ENCODE results near the gene ADAMTS2. TPM values are rescaled to one million over a fixed set of nuclear protein-coding genes. Genes with fewer than 3 reads are reported as not detected.

The ADAMTS2 gene
- total RNA-seq, 1 experiment from 2014 or later: not detected

- no peak overlapping the region for H3K4me3 Mint-ChIP-seq (ENCODE audit: low read depth, unreplicated experiment)
- intact Hi-C loops (cut with micrococcal nuclease; ENCODE audit: unreplicated experiment): no loop called here
- no peaks in the 10 kb centered on the region for H3K27me3 Mint-ChIP-seq (ENCODE audit: unreplicated experiment)
- CTCF ChIA-PET: no interaction called here
- TF ChIP-seq CTCF (IDR thresholded peaks at IDR 0.05; ENCODE audit: unreplicated experiment): no peak
- no TSS peak for BruUV-seq (replicated peaks)
- peaks cover 20% of the 10 kb centered on the region for H3K9me3 Mint-ChIP-seq (ENCODE audit: low read depth, unreplicated experiment)
- no peaks in the 10 kb centered on the region for H3K4me1 Mint-ChIP-seq (ENCODE audit: low read depth, unreplicated experiment)
- H3K27ac Mint-ChIP-seq (ENCODE audit: unreplicated experiment): no peak overlapping the region
- no peak for DNase-seq
- peaks cover 5% of the 10 kb centered on the region for H3K36me3 Mint-ChIP-seq (ENCODE audit: insufficient read depth, unreplicated experiment)
Observed at GRCh38 chr5:179316111-179316551, 29.1 kb downstream of the ADAMTS2 start.

- no peak overlapping the region for H3K27ac Mint-ChIP-seq (ENCODE audit: unreplicated experiment)
- no peak overlapping the region for H3K4me3 Mint-ChIP-seq (ENCODE audit: low read depth, unreplicated experiment)
- no peak for TF ChIP-seq CTCF (IDR thresholded peaks at IDR 0.05; ENCODE audit: unreplicated experiment)
Observed at GRCh38 chr5:179315356-179315890, 29.8 kb downstream of the ADAMTS2 start.

GRCh38 chr5:179314606-179315355 lies 30.5 kb downstream of the ADAMTS2 start:
- TF ChIP-seq CTCF (IDR thresholded peaks at IDR 0.05; ENCODE audit: unreplicated experiment): no peak
- intact Hi-C loops (cut with micrococcal nuclease; ENCODE audit: unreplicated experiment): no loop called here
- Mint-ChIP-seq H3K27me3 (ENCODE audit: unreplicated experiment) (no peaks in the 10 kb centered on the region), H3K4me3 (ENCODE audit: low read depth, unreplicated experiment) (no peak overlapping the region), H3K4me1 (ENCODE audit: low read depth, unreplicated experiment) (no peaks in the 10 kb centered on the region), H3K36me3 (ENCODE audit: insufficient read depth, unreplicated experiment) (peaks cover 4% of the 10 kb centered on the region), H3K9me3 (ENCODE audit: low read depth, unreplicated experiment) (peaks cover 20% of the 10 kb centered on the region), H3K27ac (ENCODE audit: unreplicated experiment) (no peak overlapping the region)
- CTCF ChIA-PET: no interaction called here
- DNase-seq: no peak
- no TSS peak for BruUV-seq (replicated peaks)

More at GRCh38 chr5:179315356-179315890, 29.8 kb downstream of the ADAMTS2 start:
- no peaks in the 10 kb centered on the region for H3K27me3 Mint-ChIP-seq (ENCODE audit: unreplicated experiment)
- intact Hi-C loops (cut with micrococcal nuclease; ENCODE audit: unreplicated experiment): no loop called here
- BruUV-seq (replicated peaks): no TSS peak
- peaks cover 20% of the 10 kb centered on the region for H3K9me3 Mint-ChIP-seq (ENCODE audit: low read depth, unreplicated experiment)
- CTCF ChIA-PET: no interaction called here
- H3K36me3 Mint-ChIP-seq (ENCODE audit: insufficient read depth, unreplicated experiment): peaks cover 5% of the 10 kb centered on the region
- no peaks in the 10 kb centered on the region for H3K4me1 Mint-ChIP-seq (ENCODE audit: low read depth, unreplicated experiment)
- DNase-seq: no peak

- H3K27ac Mint-ChIP-seq (ENCODE audit: unreplicated experiment): no peak overlapping the region
Observed at GRCh38 chr5:179313849-179314521, 31.3 kb downstream of the ADAMTS2 start.

More at GRCh38 chr5:179313849-179314521, 31.3 kb downstream of the ADAMTS2 start:
- intact Hi-C loops (cut with micrococcal nuclease; ENCODE audit: unreplicated experiment): no loop called here
- BruUV-seq (replicated peaks): no TSS peak
- CTCF ChIA-PET: no interaction called here
- Mint-ChIP-seq H3K9me3 (ENCODE audit: low read depth, unreplicated experiment) (peaks cover 17% of the 10 kb centered on the region), H3K36me3 (ENCODE audit: insufficient read depth, unreplicated experiment) (no peaks in the 10 kb centered on the region), H3K27me3 (ENCODE audit: unreplicated experiment) (no peaks in the 10 kb centered on the region), H3K4me3 (ENCODE audit: low read depth, unreplicated experiment) (no peak overlapping the region), H3K4me1 (ENCODE audit: low read depth, unreplicated experiment) (no peaks in the 10 kb centered on the region)
- DNase-seq: no peak
- TF ChIP-seq CTCF (IDR thresholded peaks at IDR 0.05; ENCODE audit: unreplicated experiment): no peak
